Sigmoid colon (tissue), 7 donors: ENCODE measurements around the gene SIRPB2. TPM values are rescaled to one million over a fixed set of nuclear protein-coding genes. Genes with fewer than 3 reads are reported as not detected.
A peak's percentile ranks its signal among the peaks of the same experiment; 100 is the strongest.

Source experiments
- DNase-seq: peaks from one replicate; pipeline ENCODE4 v3.0.0-alpha.2; 2019
- H3K27ac ChIP-seq, 4 donors: fragments of 200-600 bp; sonication (generic); one replicate each; pipeline ENCODE4 v1.5.1; 2016 to 2019; ENCODE audit warnings: mild to moderate bottlenecking in 1 of 4
- H3K27me3 ChIP-seq, 3 donors: fragments of 200-600 bp; sonication (generic); one replicate each; pipeline ENCODE4 v1.5.1; 2019; ENCODE audit warnings: mild to moderate bottlenecking in 1 of 3
- H3K36me3 ChIP-seq, 4 donors: fragments of 200-600 bp; sonication (generic); one replicate each; pipeline ENCODE4 v1.5.1; 2016 to 2019
- H3K4me1 ChIP-seq, 4 donors: fragments of 200-600 bp; sonication (generic); one replicate each; pipeline ENCODE4 v1.5.1; 2017 to 2019
- H3K4me3 ChIP-seq, 4 donors: fragments of 200-600 bp; sonication (generic); one replicate each; pipeline ENCODE4 v1.5.1; 2017 to 2019; ENCODE audit warnings: mild to moderate bottlenecking in 2 of 4, moderate library complexity in 1 of 4
- H3K9me3 ChIP-seq, 4 donors: fragments of 200-600 bp in 3 of 4; sonication (generic) in 3 of 4; one replicate each; pipeline versions ENCODE4 v1.5.1 to v1.6.1; 2013 to 2019
- EP300 ChIP-seq, 4 donors: sonication (generic); formaldehyde crosslinking; IDR thresholded peaks; one replicate each; pipeline ENCODE4 v1.6.1; 2017; ENCODE audit warnings: antibody characterized with exemption in 4 of 4
- POLR2A ChIP-seq, 2 donors: fragments of 450-650 bp; IDR thresholded peaks; one replicate each; pipeline ENCODE4 v1.6.1; 2016; ENCODE audit warnings: antibody characterized with exemption in 2 of 2, mild to moderate bottlenecking in 2 of 2, moderate library complexity in 2 of 2
- POLR2AphosphoS5 ChIP-seq, 4 donors: sonication (generic); formaldehyde crosslinking; IDR thresholded peaks; one replicate each; pipeline ENCODE4 v1.6.1; 2017; ENCODE audit warnings: antibody characterized with exemption in 4 of 4
- WGBS, 2 donors: extraction: QIAGEN DNeasy Blood & Tissue Kit; methylation state at CpG; one replicate each; pipeline ENCODE4 v1.1.7; 2013; 5-methylcytosine and 5-hydroxymethylcytosine counted together
- intact Hi-C: fragments of 100-400 bp; cut with DNase I; formaldehyde crosslinking; loops from one replicate; pipeline ENCODE4 v1.15.1; 2023
- polyA plus RNA-seq, 3 donors: library from polyadenylated mRNA; stranded (reverse); fragments of 200-250 nt; gene quantifications; one replicate each; pipeline ENCODE4 v1.2.3, GENCODE V29; 2013
- total RNA-seq, 4 donors: library from RNA; depleted of rRNA; stranded (reverse); fragments of >200 nt; gene quantifications; one replicate each; pipeline ENCODE4 v1.1.0, GENCODE V29; 2016
- TF ChIP-seq, protein P1 (sequence below), 4 experiments: fragments of 450-650 bp in 3 of 4; fragments of 200-600 bp in 1 of 4; IDR thresholded peaks; one replicate each; pipeline ENCODE4 v1.5.1; 2016 to 2019; ENCODE audit warnings: antibody characterized with exemption in 4 of 4, mild to moderate bottlenecking in 3 of 4, moderate library complexity in 2 of 4
- donor health status: healthy with polysubstance abuse.
- donor health status: Bipolar disorder and iron deficiency.
- donor health status: healthy.

Gene SIRPB2
- total and polyA plus RNA-seq, 7 donors, result 1.2 to 10.2 (median 6.6) TPM

DNA sequence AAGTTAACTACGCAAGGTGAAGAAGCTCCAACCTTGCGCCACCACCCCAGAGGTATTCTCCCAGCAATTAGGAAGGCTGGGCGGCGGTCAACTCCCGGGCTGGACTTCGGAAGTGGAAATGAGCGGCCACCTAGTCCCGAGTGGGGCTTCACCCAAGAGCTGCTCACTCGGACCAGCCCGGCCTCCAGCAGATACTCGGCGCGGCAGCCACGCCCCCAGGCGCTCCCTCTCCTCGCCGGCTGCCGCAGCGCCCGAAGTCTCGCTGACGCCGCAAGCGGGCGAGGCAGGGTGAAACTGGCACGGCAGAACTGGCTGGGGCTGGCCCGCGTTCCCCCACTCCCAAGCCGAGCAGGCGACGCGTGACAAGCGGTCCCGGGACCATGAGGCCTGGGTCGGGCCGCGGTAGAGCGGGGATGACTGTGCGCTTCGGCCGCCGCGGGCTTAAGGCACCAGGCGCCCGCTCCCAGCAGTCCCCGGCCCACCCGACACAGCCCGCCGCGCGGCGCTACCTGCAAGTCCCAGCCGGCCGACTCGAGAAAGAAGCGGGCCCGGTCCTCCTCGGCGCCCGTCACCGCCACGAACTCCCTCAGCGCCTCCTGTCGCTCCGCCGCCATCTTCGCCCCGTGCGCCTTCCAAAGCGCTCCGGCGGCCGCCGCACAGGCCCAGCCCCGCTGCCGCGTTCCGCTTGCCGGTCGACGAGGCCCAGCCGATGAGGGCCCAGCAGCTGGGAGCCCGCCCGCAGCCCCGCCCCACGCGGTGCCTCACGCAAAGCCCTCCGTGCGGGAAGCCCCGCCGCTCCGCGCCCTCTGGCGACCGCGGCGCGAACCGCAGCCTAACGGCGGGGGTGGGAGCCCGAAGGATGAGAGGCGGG, 24.8 kb downstream of the SIRPB2 start, which contains the start of gene NSFL1C:
NSFL1C (minus strand) TSS at position 639 of the 871 bp plus-strand sequence; CDS start at position 614, 25 bp downstream.
- Histone ChIP-seq H3K27ac (peak within 1 kb of the TSS; percentile 84 to 89 (median 87)), H3K27me3 (no peaks in the 10 kb centered on the region), H3K9me3 (no peaks in the 10 kb centered on the region), H3K4me3 (peak within 1 kb of the TSS; percentile 77 to 97 (median 92)), H3K4me1 (peaks cover 0 to 45% (median 35%) of the 10 kb centered on the region in 4 donors), H3K36me3 (peaks cover 0 to 28% (median 0%) of the 10 kb centered on the region in 4 donors)
- peak; percentile 96 for DNase-seq
- TF ChIP-seq, protein P1, sequence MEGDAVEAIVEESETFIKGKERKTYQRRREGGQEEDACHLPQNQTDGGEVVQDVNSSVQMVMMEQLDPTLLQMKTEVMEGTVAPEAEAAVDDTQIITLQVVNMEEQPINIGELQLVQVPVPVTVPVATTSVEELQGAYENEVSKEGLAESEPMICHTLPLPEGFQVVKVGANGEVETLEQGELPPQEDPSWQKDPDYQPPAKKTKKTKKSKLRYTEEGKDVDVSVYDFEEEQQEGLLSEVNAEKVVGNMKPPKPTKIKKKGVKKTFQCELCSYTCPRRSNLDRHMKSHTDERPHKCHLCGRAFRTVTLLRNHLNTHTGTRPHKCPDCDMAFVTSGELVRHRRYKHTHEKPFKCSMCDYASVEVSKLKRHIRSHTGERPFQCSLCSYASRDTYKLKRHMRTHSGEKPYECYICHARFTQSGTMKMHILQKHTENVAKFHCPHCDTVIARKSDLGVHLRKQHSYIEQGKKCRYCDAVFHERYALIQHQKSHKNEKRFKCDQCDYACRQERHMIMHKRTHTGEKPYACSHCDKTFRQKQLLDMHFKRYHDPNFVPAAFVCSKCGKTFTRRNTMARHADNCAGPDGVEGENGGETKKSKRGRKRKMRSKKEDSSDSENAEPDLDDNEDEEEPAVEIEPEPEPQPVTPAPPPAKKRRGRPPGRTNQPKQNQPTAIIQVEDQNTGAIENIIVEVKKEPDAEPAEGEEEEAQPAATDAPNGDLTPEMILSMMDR (IDR thresholded peaks at IDR 0.05), result peak; percentile 49 to 98 (median 66)
- peak; percentile 48 to 90 (median 68) for TF ChIP-seq POLR2AphosphoS5 (IDR thresholded peaks at IDR 0.05)
- peak; percentile 32 to 35 for TF ChIP-seq POLR2A (IDR thresholded peaks at IDR 0.05)
- TF ChIP-seq EP300 (IDR thresholded peaks at IDR 0.05), result no peak
- 1% methylated on average over 104 of the region's 104 CpGs for WGBS, 2 donors
- intact Hi-C loops, result loop anchor here (2.0 to 5.0 kb wide), 5 partner anchors 74 to 1006 kb away; partner anchors contain the start of genes CSNK2A1, FKBP1A, PSMF1 and SNRPB

DNA sequence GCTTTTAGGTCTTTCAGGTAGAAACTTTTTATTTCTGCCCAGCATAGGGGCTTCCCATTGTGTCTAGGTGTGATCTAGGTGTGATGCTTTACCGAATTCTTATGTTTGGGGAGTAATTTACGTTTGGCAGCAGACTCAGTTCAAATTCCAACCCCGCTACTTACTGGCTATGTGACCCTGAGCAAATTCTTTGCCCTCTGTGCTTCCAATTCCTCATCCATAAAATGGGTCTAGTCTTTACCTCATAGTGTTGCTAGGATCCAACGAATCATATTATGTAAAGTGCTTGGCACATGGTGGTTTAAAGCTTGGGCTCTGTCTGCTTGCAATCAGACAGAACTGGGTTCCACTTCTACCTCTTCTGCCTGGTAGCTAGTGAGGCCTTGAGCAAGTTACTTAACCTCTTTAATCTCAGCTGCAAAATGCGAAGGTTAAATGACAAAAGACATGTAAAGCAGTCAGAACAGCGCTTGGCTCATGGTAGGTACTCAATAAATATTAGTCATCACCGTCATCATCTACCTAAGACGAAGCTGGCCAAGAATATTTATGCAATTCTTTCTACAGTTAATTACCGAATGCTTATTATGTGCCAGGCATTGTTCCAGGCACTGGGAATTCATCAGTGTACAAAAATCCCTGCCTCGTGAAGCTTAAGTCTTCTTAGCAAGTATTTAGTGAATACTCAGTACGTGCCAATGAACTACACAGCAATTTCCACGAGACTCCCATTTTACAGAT, 25.6 kb downstream of the SIRPB2 start:
- Histone ChIP-seq H3K4me1 (peaks cover 0 to 45% (median 35%) of the 10 kb centered on the region in 4 donors), H3K27me3 (no peaks in the 10 kb centered on the region), H3K36me3 (peaks cover 0 to 35% (median 0%) of the 10 kb centered on the region in 4 donors), H3K9me3 (no peaks in the 10 kb centered on the region), H3K4me3 (peak overlapping the region; percentile 77 to 97 (median 92)), H3K27ac (peak overlapping the region; percentile 84 to 89 (median 87))
- WGBS, 2 donors, result 23 to 39% methylated on average over 12 of the region's 12 CpGs
- intact Hi-C loops, result loop anchor here (2.0 to 5.0 kb wide), 5 partner anchors 73 to 1007 kb away; partner anchors contain the start of genes CSNK2A1, FKBP1A, PSMF1 and SNRPB
- TF ChIP-seq POLR2A (IDR thresholded peaks at IDR 0.05) (no peak), POLR2AphosphoS5 (IDR thresholded peaks at IDR 0.05) (no peak), EP300 (IDR thresholded peaks at IDR 0.05) (no peak)
- TF ChIP-seq, protein P1 (IDR thresholded peaks at IDR 0.05), result no peak
- no peak for DNase-seq

DNA sequence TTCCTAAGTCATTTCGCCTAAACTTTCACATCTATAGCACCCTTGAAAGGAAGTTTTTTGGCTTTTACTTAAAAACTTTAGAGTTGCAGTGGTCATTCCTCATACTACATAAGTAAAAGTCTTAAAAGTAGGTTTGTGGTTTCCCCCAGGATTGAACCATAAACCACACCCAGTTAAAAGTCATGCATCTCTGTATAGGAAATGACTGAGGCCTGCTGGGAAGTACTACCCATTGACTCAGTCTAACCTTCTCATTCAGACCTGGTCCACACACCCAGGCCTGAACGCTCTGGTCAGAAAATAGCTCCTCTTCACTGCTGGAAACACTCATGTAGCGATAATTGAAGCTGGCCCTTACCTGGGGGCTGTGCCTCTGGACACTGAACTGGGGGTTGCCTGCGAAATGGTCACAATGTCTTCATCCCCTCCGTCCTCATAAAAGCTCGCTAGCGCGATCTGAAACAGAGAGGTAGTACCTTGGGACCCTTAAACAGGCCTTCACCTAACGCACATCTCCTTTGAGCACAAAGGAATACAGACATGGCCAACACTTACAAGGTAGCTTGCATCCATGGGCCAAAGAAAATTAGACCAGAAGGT, 27.1 kb downstream of the SIRPB2 start:
- peaks cover 0 to 50% (median under 1%) of the 10 kb centered on the region in 4 donors for H3K36me3 ChIP-seq
- intact Hi-C loops, result no loop called here
- H3K9me3 ChIP-seq, result no peaks in the 10 kb centered on the region
- DNase-seq, result no peak
- no peak for TF ChIP-seq EP300 (IDR thresholded peaks at IDR 0.05)
- TF ChIP-seq POLR2AphosphoS5 (IDR thresholded peaks at IDR 0.05), result no peak
- no peak overlapping the region for H3K27ac ChIP-seq
- WGBS, 2 donors, result 96 to 97% methylated on average over 9 of the region's 9 CpGs
- no peak overlapping the region for H3K4me3 ChIP-seq
- no peaks in the 10 kb centered on the region for H3K27me3 ChIP-seq
- H3K4me1 ChIP-seq, result peaks cover 0 to 35% (median 25%) of the 10 kb centered on the region in 4 donors

DNA sequence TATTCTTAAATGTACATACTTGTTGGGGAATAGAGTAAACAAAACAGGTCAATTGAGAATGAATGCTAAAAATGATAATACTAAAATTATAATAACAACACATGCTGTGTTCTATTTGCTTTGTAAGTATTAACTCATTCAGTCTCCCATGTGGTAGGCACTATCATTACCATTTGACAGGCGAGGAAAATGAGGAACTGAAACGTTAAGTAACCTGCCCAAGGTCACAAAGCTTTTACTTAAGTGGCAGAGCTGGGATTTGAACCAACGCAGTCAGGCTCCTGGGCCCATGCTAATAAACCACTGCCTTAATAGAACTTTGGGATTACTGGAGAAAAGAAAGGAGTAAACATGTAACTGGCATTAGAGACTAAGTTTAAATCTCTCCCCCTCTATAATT, 28.4 kb downstream of the SIRPB2 start:
- Histone ChIP-seq H3K4me3 (no peak overlapping the region), H3K27me3 (no peaks in the 10 kb centered on the region), H3K4me1 (peaks cover 0 to 35% (median 25%) of the 10 kb centered on the region in 4 donors), H3K36me3 (peaks cover 0 to 63% (median 11%) of the 10 kb centered on the region in 4 donors), H3K9me3 (no peaks in the 10 kb centered on the region), H3K27ac (no peak overlapping the region)
- intact Hi-C loops, result no loop called here
- TF ChIP-seq EP300 (IDR thresholded peaks at IDR 0.05) (no peak), POLR2A (IDR thresholded peaks at IDR 0.05) (no peak), POLR2AphosphoS5 (IDR thresholded peaks at IDR 0.05) (no peak)
- TF ChIP-seq, protein P1 (IDR thresholded peaks at IDR 0.05), result no peak
- no peak for DNase-seq
- 63 to 70% methylated on average over 3 of the region's 3 CpGs for WGBS, 2 donors
